Left forelimb (tissue), 1 donor: ENCODE measurements around the gene EXOSC9.

Source experiments
- DNase-seq: peaks from one replicate; pipeline ENCODE4 v3.0.0-alpha.2; 2018; ENCODE audit warnings: low spot score

The EXOSC9 gene

GRCh38 chr4:121789455-121789854, 11.7 kb upstream of the EXOSC9 start:
- DNase-seq: no peak

DNA sequence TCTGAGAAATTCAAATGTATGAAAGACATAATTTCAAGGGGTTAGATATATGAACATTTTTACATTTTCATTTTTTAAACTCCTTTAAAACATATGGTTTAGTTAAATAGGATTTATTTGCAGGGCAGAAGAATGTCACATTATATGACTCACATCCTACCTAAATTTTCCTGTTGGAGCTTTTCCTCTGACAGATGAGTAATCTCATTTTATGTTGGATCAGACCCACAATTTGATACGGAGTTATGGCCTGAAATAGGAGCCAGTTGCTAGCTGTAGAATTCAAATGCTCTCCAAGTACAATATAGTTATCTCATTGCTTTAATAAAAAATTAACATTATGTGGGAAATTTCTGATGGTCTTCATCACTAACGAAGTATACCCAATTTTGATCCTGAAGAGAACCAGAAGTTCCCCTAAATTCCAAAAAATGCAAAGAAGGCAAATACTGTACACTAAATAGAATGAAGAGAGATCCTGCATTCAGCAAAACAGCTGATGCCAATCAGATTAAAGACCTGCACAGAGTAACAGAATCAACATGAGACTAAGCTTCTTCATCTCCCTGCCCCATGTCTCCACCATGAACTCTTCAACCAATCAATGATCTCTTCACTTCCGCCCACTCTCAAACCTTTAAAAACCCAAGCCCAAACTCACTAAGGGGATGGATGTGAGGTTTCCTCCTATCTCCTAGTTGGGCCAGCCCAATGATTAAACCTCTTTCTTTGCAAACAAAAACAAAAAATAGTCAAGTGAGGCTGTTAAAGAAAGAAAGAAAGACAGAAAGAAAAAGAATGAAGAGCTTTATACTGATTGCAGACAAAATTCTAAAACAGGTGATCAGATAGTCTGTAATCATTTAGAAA, 10.9 kb upstream of the EXOSC9 start:
- no peak for DNase-seq

GRCh38 chr4:121790976-121791375, 10.1 kb upstream of the EXOSC9 start:
- no peak for DNase-seq

DNA sequence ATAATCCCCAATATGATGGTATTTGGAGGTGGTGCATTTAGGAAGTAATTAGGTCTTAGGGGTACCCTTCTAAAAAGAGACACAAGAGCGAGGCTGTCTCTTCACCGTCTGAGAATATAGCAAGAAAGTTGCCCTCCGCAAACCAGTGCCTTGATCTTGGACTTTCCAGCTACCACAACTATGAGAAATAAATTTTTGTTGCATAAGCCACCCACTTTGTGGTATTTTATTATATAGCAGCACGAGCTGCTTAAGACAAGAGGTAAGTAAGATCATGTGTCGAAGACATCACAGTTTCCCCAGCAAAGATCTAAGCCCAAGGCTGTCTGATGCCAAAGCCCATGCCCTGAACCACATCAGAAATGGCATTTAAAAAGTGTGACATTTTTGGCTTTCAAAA, 9.6 kb upstream of the EXOSC9 start:
- no peak for DNase-seq

DNA sequence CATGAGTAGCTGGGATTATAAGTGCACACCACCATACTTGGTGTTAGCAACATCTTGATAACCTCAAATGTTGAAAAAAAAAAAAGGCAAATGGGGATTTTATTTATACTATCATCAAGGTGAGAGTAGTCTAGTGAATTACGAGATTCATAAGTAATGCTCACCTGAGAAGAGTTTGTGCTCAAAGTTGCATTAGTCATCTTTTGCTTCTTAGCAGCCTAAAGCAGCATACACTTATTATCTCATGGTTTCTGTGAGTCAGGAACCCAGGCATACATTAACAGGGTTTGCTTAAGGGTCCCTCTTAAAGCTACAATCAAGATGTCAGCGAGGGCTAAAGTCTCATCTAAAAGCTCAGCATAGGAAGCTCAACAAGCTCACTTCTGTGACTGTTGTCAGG, 8.2 kb upstream of the EXOSC9 start:
- DNase-seq: no peak

DNA sequence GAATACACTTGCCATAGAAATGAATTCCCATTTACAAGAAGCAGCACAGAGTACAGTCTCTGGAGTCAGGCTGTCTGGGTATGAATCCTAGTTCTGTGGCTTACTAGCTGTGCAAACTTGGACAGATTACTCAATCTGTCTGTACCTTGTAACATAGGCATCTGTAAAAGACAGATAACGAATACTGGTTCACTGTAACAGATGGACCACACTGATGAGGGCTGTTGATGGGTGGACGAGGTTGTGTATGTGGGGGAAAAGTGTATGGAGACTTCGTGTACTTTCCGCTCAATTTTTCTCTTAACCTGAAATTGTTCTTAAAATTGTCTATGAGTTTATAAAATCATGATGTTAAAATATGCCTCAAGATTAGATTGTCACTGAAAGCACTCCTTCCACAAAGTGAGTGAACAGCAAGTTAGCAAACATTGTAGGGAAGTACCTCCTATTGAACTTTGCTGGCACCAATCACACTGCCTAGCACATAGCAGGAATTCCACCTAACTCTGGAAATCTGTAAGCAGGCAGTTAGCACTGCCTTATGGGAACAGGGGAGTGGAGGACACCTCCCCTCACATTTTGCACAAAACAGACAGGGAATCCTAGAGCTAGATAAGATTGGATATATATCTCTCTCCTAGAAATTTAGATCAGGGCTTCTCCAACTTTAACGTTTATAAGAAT, 6.5 kb upstream of the EXOSC9 start:
- DNase-seq: no peak

GRCh38 chr4:121796283-121796682, 4.8 kb upstream of the EXOSC9 start:
- DNase-seq: no peak

DNA sequence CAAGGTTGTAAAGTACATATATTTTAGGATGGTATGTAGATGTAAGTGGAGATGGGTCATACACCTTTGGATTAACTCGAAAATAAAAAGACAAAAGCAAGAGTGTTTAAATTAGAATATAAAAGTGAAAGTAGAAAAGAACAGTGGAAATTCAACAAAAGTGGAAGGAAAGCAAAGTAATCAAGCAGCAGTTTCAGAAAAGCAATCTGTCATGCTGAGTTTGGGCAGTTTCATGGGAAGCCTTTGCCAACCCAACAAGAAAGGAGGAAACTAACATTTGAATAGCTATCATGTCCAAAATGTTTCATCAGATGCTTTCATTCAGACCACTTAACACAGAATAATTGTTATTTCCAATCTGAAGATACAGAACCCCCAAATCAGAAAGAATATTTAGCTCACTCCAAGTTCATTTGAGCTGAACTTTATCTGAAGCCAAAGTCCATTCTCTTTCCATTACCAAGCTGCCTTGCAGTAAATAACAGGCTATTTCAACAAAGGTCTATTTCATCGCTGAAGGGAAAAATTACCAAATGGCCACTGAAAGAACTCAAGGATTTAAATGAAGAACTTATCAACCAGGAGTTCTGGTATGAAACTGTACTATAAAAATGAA, 1.8 kb upstream of the EXOSC9 start:
- no peak for DNase-seq

DNA sequence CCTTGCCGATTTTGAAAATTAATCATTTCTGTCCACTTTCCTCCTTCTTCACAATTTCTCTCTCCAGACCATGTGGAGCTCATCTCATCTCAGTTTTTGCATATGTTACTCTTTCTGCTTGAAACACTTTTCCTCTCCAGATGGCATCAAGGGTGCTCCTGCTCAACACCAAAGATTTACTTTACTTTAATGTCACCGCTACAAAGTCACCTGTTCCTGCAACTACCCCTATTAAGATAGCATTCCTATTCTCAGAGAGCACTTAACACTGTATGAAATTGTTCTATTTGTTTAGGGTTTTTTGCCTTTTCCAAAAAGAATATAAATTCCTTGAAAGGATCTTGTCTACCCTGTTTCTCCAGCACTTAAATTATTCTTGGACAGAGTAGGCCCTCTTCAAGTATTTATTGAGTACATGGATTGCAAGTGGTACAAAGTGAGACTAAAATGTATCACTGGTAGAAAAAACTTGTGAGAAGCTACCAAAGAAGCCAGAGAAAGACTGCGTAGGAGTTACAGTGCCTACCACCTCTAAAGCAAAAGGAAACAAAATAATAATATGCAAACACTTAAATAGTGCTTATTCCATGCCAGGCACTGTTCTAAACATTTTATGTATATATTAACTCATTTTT, 1.1 kb upstream of the EXOSC9 start:
- no peak for DNase-seq

DNA sequence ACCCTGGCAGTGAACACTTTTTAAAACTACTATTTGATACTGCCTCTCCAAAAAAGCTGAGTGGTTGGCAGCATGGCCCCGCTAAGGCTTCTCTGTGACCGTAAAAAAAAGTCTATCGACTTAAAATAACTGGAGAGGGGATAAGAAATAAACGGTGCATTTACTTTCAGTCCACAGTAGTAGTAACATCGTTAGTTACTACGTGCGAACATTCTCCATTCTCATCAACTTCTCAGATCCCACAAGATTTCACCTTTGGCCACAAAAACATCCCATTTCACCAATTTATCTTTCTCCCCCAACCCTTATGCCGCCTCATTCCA, 524 bp upstream of the EXOSC9 start:
- DNase-seq: no peak

GRCh38 chr4:121801715-121802075, 572 bp downstream of the EXOSC9 start:
- DNase-seq: no peak

DNA sequence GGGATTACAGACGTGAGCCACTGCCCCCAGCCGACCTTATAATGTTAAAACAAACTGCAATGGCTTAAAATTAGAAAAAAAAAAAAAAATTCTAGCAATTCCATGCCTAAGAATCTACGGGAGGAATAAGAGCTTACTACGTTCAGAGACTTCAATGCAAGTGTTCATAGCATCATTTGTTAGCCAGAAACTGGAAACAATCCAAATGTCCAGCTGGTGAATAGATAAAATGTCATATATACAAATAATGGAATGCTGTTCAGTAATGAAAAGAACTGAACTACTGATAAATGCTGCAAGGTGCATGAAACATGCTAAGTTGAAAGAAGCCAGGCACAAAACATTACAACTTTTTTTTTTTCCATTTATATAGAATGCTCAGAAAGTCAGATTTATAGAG, 5.3 kb downstream of the EXOSC9 start:
- no peak for DNase-seq

DNA sequence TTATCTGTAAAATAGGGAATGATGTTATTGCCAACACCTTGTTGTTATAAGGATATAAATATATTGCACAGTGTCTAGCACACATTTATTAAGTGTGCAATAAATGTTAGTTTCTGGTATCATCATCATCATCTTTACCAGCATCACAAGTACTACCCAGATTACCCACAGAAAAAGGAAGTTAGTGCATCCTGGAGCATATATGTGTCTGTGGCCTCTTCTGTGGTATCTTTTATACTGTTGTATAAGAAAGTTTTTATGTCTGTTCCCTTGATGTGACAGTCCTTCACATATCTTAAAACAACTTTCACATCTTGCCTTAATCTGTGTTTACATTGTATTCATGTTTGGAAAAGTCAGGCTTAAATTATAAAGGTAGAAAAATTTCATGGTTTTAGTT, 10.0 kb downstream of the EXOSC9 start:
- no peak for DNase-seq

- DNase-seq: no peak
Observed at GRCh38 chr4:121814756-121815155, 13.6 kb downstream of the EXOSC9 start.

DNA sequence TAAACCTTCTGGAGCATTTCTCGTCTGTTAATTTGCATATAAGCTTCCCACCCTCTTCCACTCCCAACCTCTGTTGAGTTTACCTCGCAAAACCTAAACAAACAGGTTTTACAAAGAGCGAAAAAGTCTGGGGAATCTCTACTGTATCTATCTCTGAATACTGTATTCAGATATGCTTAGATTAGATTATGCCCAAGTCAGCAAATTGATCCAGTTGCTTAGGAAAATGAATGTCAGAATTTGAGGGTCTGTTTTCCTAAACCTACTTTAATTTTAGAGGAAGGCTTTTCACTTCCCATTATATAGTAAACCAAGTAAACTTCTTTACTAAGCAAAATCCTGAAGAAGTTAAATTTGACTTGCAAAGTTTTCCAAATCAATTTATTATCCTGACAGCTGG, 15.9 kb downstream of the EXOSC9 start:
- DNase-seq: no peak

DNA sequence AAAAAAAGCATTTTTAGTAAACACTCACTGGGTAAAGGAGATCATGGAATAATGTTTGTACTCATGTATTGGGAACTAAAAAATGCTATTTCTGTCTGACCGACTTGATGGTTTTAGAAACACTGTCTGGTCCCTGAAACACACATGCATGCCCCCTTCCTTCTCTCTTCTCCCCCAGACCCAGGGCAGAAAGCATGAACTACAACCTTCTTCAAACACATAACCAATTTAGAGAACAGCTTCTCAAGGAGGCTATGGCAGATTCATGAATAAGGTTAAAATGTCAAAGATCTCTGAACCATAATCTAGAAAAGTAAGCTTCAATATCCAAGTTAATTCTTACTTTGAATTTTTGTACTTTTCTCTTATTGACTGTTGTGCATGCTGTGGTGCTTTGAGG, 16.6 kb downstream of the EXOSC9 start:
- DNase-seq: no peak

DNA sequence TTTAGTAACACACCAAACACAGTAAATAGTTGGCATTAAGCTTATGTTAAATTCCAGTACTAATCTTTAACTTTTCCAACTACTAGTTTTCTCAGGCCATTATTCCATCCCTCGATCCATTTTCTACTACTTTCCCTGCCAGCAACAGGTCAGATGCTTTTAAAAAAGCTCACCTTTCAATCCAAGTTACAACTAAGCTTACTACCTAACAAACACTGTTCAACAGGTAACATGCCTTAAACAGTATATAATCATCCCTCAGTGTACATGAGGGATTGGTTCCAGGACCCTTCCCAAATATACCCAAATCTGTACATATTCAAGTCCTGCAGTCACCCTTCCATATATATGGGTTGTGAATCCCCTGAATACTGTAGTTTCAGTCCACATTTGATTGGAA, 17.1 kb downstream of the EXOSC9 start:
- DNase-seq: no peak

DNA sequence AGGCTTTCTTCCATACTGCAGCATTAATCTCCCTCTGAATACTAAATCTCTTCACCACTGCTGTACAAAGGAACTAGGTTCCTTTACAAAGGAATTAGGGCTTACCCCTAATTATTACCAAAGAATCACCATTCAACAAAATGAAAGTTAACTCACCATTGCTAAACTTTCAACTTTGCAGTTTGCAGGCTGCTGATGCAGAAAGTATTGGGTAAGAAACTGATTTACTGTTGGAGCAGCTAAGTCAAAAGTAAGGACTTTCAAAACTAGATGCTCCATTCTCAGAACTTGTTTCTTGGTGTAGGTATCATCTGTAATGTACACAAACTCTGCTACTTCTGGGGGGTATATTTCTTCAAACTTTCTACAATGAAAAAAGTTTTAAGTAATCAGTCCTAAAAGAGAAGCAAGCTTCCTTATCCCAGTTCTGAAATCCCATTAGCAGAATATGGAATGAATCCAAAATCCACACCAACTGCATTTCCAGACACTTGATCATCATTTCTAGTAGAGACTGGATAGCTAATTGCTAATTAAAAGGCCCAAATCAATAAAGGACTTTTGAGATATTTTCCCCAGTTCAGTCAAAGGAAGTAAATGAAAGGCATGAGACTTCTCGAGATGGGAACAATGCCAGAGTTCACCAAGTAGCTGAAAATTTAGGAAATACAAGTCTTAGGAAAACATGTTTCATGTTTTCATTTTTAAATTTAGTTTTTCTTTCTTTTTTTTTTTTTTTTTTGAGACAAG, 18.3 kb downstream of the EXOSC9 start:
- no peak for DNase-seq

GRCh38 chr4:121822047-121822446, 20.9 kb downstream of the EXOSC9 start:
- DNase-seq: no peak

DNA sequence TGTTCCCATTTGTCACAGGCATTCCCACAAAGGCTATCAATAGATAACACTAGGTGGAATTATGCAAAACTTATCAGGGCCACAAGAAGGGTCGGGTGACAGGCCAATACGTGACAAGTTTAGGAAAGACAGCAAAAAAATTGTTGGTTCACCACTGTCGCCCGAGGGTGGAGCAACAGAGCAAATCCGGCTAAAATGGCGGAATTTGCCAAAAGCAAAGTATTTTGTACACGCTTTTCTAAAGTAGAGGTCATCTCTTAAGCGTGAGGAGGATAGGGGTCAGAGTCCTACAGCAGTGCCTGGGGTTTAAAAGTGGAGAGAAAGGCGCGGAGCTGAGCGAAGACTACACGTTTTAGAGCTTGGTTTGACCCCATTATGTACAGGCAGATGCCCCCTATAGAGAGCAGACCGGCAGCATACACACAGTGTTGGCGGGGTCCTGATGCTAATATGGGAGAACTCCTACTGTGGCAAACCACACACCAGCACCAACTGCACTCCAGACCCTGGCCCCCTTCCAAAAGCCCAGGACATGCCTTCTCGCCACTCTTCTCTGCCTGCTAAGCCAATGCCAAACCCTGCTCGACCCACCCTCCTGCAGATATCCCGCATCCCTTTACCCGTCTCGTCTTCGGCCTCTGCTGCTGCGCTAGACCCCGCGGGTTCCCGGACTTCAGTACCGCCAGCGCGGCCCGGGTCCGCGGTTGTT, 21.8 kb downstream of the EXOSC9 start:
- DNase-seq: no peak

- peak; percentile 95 for DNase-seq
Observed at GRCh38 chr4:121823505-121824170, 22.5 kb downstream of the EXOSC9 start, which contains the start of gene CCNA2. TSS of gene CCNA2 (minus strand) at chr4:121823883. CDS start at chr4:121823628, 255 bp downstream.
